RPMI7951 (cell line): Measurements from ENCODE around the gene ADO. TPM values are rescaled to one million over a fixed set of nuclear protein-coding genes. Genes with fewer than 3 reads are reported as not detected.
A peak's percentile ranks its signal among the peaks of the same experiment; 100 is the strongest.
"Not testable (repeated sequence)": the region's sequence is repeated elsewhere in the genome, so short reads cannot be mapped to it uniquely, and the experiment has no call there.

Source experiments
- DNase-seq: peaks from one replicate; pipeline ENCODE4 v3.0.0-alpha.2; 2012; ENCODE audit warnings: low read depth
- total RNA-seq: library from RNA; depleted of rRNA; stranded (reverse); fragments of >200 nt; shearing (Covaris generic); gene quantifications from 2 replicates; pipeline ENCODE4 v1.2.3, GENCODE V29; 2014; rRNA removed

The ADO gene
- 27.4 and 31.7 TPM in 2 replicates for total RNA-seq

- DNase-seq, result peak; percentile 72
Measured at GRCh38 chr10:62804356-62805230, at the start of gene ADO. Gene ADO, plus strand, starts transcription at chr10:62804720. Its CDS starts 340 bp downstream, at chr10:62805060.

GRCh38 chr10:62754963-62755362, 49.6 kb upstream of the ADO start:
- DNase-seq, result no peak

GRCh38 chr10:62755662-62756653, 48.6 kb upstream of the ADO start:
- DNase-seq, result no peak

GRCh38 chr10:62759599-62760175, 44.8 kb upstream of the ADO start:
- no peak for DNase-seq

GRCh38 chr10:62760401-62760800, 44.1 kb upstream of the ADO start:
- no peak for DNase-seq

GRCh38 chr10:62761115-62761514, 43.4 kb upstream of the ADO start:
- DNase-seq, result peak; percentile 48

- peak; percentile 38 for DNase-seq
Measured at GRCh38 chr10:62763155-62763554, 41.4 kb upstream of the ADO start.

GRCh38 chr10:62764011-62764410, 40.5 kb upstream of the ADO start:
- DNase-seq, result no peak

- DNase-seq, result no peak
Measured at GRCh38 chr10:62765726-62766125, 38.8 kb upstream of the ADO start.

GRCh38 chr10:62766386-62766785, 38.1 kb upstream of the ADO start:
- no peak for DNase-seq

- DNase-seq, result peak; percentile 49
Measured at GRCh38 chr10:62769574-62770242, 34.8 kb upstream of the ADO start.

- DNase-seq, result peak; percentile 56
Measured at GRCh38 chr10:62772186-62772974, 32.1 kb upstream of the ADO start.

- no peak for DNase-seq
Measured at GRCh38 chr10:62778125-62778524, 26.4 kb upstream of the ADO start.

GRCh38 chr10:62779487-62780248, 24.9 kb upstream of the ADO start:
- peak; percentile 54 for DNase-seq

- DNase-seq, result not testable (repeated sequence)
Measured at GRCh38 chr10:62784537-62784936, 20.0 kb upstream of the ADO start.

- DNase-seq, result not testable (repeated sequence)
Measured at GRCh38 chr10:62788285-62788684, 16.2 kb upstream of the ADO start.

GRCh38 chr10:62788861-62789467, 15.6 kb upstream of the ADO start:
- no peak for DNase-seq

GRCh38 chr10:62790019-62790555, 14.4 kb upstream of the ADO start:
- no peak for DNase-seq

GRCh38 chr10:62790571-62790970, 13.9 kb upstream of the ADO start:
- no peak for DNase-seq
